Smooth muscle cell (in vitro differentiated cells): ENCODE results near the gene TAF11L5. TPM values are rescaled to one million over a fixed set of nuclear protein-coding genes. Genes with fewer than 3 reads are reported as not detected.
"Not testable (repeated sequence)": the region's sequence is repeated elsewhere in the genome, so short reads cannot be mapped to it uniquely, and the experiment has no call there.

Source experiments
- DNase-seq: peaks from one replicate; lab custom pipeline; 2025; ENCODE audit not compliant: unreplicated experiment; lab: John Stamatoyannopoulos, UW
- H2AFZ ChIP-seq: fragments of 200-600 bp; sonication (generic); 2 replicates; pipeline ENCODE4 v1.6.0; 2016; ENCODE audit warnings: antibody characterized with exemption, low read depth, mild to moderate bottlenecking
- H3F3A ChIP-seq: fragments of 200-600 bp; sonication (generic); 2 replicates; pipeline ENCODE4 v1.6.0; 2017; ENCODE audit warnings: antibody characterized with exemption, low read depth
- H3K27ac ChIP-seq: fragments of 200-600 bp; sonication (generic); 2 replicates; pipeline ENCODE4 v1.5.1; 2016; ENCODE audit warnings: low read depth, mild to moderate bottlenecking
- H3K27me3 ChIP-seq: fragments of 200-600 bp; sonication (generic); 2 replicates; pipeline ENCODE4 v1.6.1; 2016; ENCODE audit warnings: low read depth, mild to moderate bottlenecking
- H3K36me3 ChIP-seq: fragments of 200-600 bp; sonication (generic); 2 replicates; pipeline ENCODE4 v1.5.1; 2016; ENCODE audit warnings: low read depth
- H3K4me1 ChIP-seq: fragments of 200-600 bp; sonication (generic); 2 replicates; pipeline ENCODE4 v1.5.1; 2016; ENCODE audit warnings: low read depth
- H3K4me2 ChIP-seq: fragments of 200-600 bp; sonication (generic); 2 replicates; pipeline ENCODE4 v1.6.0; 2016; ENCODE audit warnings: mild to moderate bottlenecking
- H3K4me3 ChIP-seq: fragments of 200-600 bp; sonication (generic); 2 replicates; pipeline ENCODE4 v1.5.1; 2016; ENCODE audit warnings: mild to moderate bottlenecking
- H3K79me2 ChIP-seq: fragments of 200-600 bp; sonication (generic); 2 replicates; pipeline ENCODE4 v1.6.0; 2016; ENCODE audit warnings: low read depth, mild to moderate bottlenecking
- H3K9ac ChIP-seq: fragments of 200-600 bp; sonication (generic); 2 replicates; pipeline ENCODE4 v1.6.0; 2016; ENCODE audit warnings: low read depth
- H3K9me3 ChIP-seq: fragments of 200-600 bp; sonication (generic); replicated peaks from 2 replicates; pipeline ENCODE4 v1.5.1; 2016; ENCODE audit warnings: low read depth
- H4K20me1 ChIP-seq: fragments of 200-600 bp; sonication (generic); 2 replicates; pipeline ENCODE4 v1.6.0; 2016; ENCODE audit warnings: low read depth
- WGBS: methylation state at CpG from one replicate; pipeline ENCODE4 v1.1.7; 2016; ENCODE audit warnings: low lambda C conversion rate; 5-methylcytosine and 5-hydroxymethylcytosine counted together
- polyA plus RNA-seq: library from polyadenylated mRNA; unstranded; fragments of >200 nt; fragmentation: Nextera tagmentation; extraction: Ambion mirVana; gene quantifications from 2 replicates; pipeline ENCODE4 v1.2.1, GENCODE V29; 2016
- small RNA-seq: library from RNA; depleted of rRNA; stranded (forward); fragments of <200 nt; gene quantifications from one replicate; pipeline ENCODE3, GENCODE V24; 2014
- total RNA-seq: library from RNA; depleted of rRNA; stranded (reverse); fragments of >200 nt; gene quantifications from 2 replicates; pipeline ENCODE4 v1.2.3, GENCODE V29; 2014

Gene TAF11L5
- total and polyA plus RNA-seq, 2 experiments from 2014 or later, result not detected

DNA sequence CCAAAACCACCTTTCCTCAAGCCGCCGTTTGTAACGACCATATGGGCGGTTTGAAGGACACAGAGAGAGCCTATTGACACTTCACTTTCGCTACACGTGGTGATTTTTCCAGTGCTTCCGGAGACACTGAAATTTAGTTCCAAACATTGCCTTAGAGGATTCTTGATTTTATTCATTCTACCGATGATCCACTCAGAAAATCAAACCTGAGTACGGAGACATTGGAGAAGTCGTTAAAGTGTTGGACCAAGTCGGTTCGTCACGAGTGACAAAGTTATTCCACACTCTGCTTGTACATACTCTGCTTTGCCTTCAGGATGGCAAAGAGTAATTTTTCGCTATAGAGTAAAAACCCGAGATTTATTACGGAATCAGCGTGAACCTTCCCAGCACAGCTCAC is 1.5 kb downstream of the TAF11L5 start:
- not testable (repeated sequence) for H3K79me2 ChIP-seq, H4K20me1 ChIP-seq, H3K36me3 ChIP-seq, H3K27me3 ChIP-seq, H3K9me3 ChIP-seq, H3K4me1 ChIP-seq, H2AFZ ChIP-seq, H3F3A ChIP-seq, DNase-seq, H3K4me2 ChIP-seq, H3K9ac ChIP-seq, H3K4me3 ChIP-seq, H3K27ac ChIP-seq
- WGBS, result 94% methylated on average over 13 of the region's 17 CpGs

DNA sequence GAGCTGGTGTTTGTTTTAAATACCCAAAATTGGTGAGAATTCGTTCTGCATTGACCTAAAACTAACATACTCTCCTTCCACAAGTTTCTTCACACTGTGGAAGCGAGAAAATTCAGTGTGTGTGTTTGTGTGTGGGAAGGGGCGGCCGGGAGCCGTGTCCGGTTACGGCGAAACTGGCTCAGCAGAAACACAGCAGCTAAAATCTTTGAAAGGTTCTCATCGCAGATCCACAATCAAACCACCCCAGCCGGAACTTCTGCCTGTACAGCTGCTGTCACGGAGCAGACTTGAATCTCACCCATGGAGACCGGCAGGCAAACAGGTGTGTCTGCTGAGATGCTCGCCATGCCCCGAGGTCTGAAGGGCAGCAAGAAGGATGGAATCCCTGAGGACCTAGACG is 3.3 kb downstream of the TAF11L5 start, which contains the start of gene TAF11L6:
Gene TAF11L6, plus strand, starts transcription at position 301 of the 400 bp plus-strand sequence.
- not testable (repeated sequence) for H3K4me1 ChIP-seq, DNase-seq, H3K36me3 ChIP-seq, H3F3A ChIP-seq, H3K4me3 ChIP-seq, H4K20me1 ChIP-seq, H3K79me2 ChIP-seq, H3K27ac ChIP-seq, H3K27me3 ChIP-seq, H3K9ac ChIP-seq, H2AFZ ChIP-seq, H3K4me2 ChIP-seq, H3K9me3 ChIP-seq
- WGBS, result no CpG with 5 or more reads among the region's 15 CpGs

Small RNA genes lying within 50 kb of the gene (small RNA-seq; reads per million reads assigned to genes)
- not detected for gene AC106774.3

Other genes with a start within 250 kb of the TAF11L5 start
- gene TAF11L2, start 27.0 kb upstream of the TAF11L5 start, total RNA-seq, result not detected in 2 replicates
- not detected in 2 replicates for gene TAF11L2, start 27.0 kb upstream of the TAF11L5 start, polyA plus RNA-seq
- gene TAF11L3, start 6.9 kb upstream of the TAF11L5 start, total RNA-seq, result not detected in 2 replicates
- gene TAF11L3, start 6.9 kb upstream of the TAF11L5 start, polyA plus RNA-seq, result not detected in 2 replicates
- not detected in 2 replicates for gene TAF11L4, start 3.4 kb upstream of the TAF11L5 start, total RNA-seq
- gene TAF11L4, start 3.4 kb upstream of the TAF11L5 start, polyA plus RNA-seq, result not detected in 2 replicates
- not detected in 2 replicates for gene TAF11L6, start 3.4 kb downstream of the TAF11L5 start, total RNA-seq
- not detected in 2 replicates for gene TAF11L6, start 3.4 kb downstream of the TAF11L5 start, polyA plus RNA-seq
- not detected in 2 replicates for gene TAF11L7, start 60.5 kb downstream of the TAF11L5 start, total RNA-seq
- gene TAF11L7, start 60.5 kb downstream of the TAF11L5 start, polyA plus RNA-seq, result not detected in 2 replicates
- gene TAF11L8, start 65.7 kb downstream of the TAF11L5 start, total RNA-seq, result not detected in 2 replicates
- not detected in 2 replicates for gene TAF11L8, start 65.7 kb downstream of the TAF11L5 start, polyA plus RNA-seq
- not detected in 2 replicates for gene TAF11L9, start 69.2 kb downstream of the TAF11L5 start, total RNA-seq
- not detected in 2 replicates for gene TAF11L9, start 69.2 kb downstream of the TAF11L5 start, polyA plus RNA-seq
- gene TAF11L10, start 72.6 kb downstream of the TAF11L5 start, total RNA-seq, result not detected in 2 replicates
- not detected in 2 replicates for gene TAF11L10, start 72.6 kb downstream of the TAF11L5 start, polyA plus RNA-seq
- not detected in 2 replicates for gene TAF11L11, start 78.9 kb downstream of the TAF11L5 start, total RNA-seq
- 0.53 TPM in 1 of 2 replicates, not detected in the other for gene TAF11L11, start 78.9 kb downstream of the TAF11L5 start, polyA plus RNA-seq
- gene TAF11L12, start 85.2 kb downstream of the TAF11L5 start, total RNA-seq, result not detected in 2 replicates
- gene TAF11L12, start 85.2 kb downstream of the TAF11L5 start, polyA plus RNA-seq, result not detected in 2 replicates
- gene TAF11L13, start 106.9 kb downstream of the TAF11L5 start, total RNA-seq, result not detected in 2 replicates
- not detected in 2 replicates for gene TAF11L13, start 106.9 kb downstream of the TAF11L5 start, polyA plus RNA-seq
- gene TAF11L14, start 109.2 kb downstream of the TAF11L5 start, total RNA-seq, result not detected in 2 replicates
- gene TAF11L14, start 109.2 kb downstream of the TAF11L5 start, polyA plus RNA-seq, result not detected in 2 replicates